GM18951 (cell line): ENCODE measurements around the gene ANP32D.
"Not testable (repeated sequence)": the region's sequence is repeated elsewhere in the genome, so short reads cannot be mapped to it uniquely, and the experiment has no call there.

Source experiments
- POLR2A ChIP-seq: IDR thresholded peaks from 4 replicates; pipeline ENCODE4 v1.6.1; 2011; ENCODE audit warnings: mild to moderate bottlenecking; ENCODE audit not compliant: insufficient read length, insufficient read depth; ENCODE audit errors: extremely low read depth
- in situ Hi-C: fragments of 300-500 bp; cut with MboI; formaldehyde crosslinking; loops from one replicate; pipeline ENCODE4 v1.12.0; 2022; ENCODE audit warnings: low sequenced_read_pairs, mixed read lengths, inconsistent platforms; ENCODE audit not compliant: unreplicated experiment

ANP32D gene

DNA sequence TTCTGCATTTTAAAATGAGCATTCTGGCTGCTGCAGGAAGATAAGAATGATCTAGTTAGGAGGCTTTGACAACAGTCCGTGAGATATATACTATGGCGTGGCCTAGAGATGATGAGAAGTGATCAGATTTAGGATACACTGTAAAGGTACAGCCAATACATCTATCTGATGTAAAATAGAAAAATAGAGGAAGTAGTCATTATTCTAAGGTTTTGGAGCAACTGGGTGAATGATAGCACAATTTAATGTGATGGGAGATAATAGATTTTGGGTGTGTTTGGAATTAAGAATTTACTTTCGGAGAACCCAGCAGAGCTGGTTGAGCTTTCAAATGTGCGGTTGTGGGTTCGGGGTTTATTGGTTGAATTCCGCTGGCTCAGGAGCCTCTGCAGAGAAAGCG lies at the start of gene ANP32D:
Gene ANP32D (plus strand): TSS at position 301 of the 400 bp plus-strand sequence. CDS start 106 bp downstream, outside the sequence.
- TF ChIP-seq POLR2A: no peak
- in situ Hi-C loops: no loop called here

DNA sequence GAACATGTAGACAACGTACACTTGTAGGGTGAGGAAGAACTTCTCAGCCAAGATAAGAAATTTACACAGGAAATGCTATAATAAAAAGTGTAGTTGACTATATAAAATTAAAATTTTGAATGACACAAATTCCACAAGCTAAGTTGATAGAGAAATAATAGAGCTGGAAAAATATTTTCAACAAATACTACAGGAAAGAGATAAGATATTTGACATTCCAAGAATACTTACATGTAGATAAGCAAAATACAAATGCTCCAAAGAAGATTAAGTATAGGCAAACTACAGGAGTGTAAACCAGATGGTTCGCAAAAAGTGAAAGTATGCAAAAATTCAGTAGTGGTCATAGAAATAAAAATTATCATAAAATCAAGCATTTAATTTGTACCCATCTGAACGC lies 49.2 kb upstream of the ANP32D start:
- TF ChIP-seq POLR2A: no peak
- in situ Hi-C loops: no loop called here

- in situ Hi-C loops: no loop called here
These were observed 47.7 kb upstream of the ANP32D start for GRCh38 chr12:48424644-48425043.

DNA sequence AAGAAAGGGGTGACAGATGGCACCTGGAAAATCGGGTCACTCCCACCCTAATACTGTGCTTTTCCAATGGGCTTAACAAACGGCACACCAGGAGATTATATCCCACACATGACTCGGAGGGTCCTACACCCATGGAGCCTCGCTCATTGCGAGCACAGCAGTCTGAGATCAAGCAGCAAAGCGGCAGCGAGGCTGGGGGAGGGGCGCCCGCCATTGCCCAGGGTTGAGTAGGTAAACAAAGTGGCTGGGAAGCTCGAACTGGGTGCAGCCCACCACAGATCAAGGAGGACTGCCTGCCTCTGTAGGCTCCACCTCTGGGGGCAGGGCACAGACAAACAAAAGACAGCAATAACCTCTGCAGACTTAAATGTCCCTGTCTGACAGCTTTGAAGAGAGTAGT lies 38.3 kb upstream of the ANP32D start:
- in situ Hi-C loops: not testable (repeated sequence)

More at GRCh38 chr12:48424644-48425043, 47.7 kb upstream of the ANP32D start:
- TF ChIP-seq POLR2A: no peak

GRCh38 chr12:48441069-48441468 lies 31.3 kb upstream of the ANP32D start:
- no peak for TF ChIP-seq POLR2A
- in situ Hi-C loops: no loop called here

GRCh38 chr12:48442179-48442847 lies 30.0 kb upstream of the ANP32D start:
- no peak for TF ChIP-seq POLR2A
- in situ Hi-C loops: no loop called here

DNA sequence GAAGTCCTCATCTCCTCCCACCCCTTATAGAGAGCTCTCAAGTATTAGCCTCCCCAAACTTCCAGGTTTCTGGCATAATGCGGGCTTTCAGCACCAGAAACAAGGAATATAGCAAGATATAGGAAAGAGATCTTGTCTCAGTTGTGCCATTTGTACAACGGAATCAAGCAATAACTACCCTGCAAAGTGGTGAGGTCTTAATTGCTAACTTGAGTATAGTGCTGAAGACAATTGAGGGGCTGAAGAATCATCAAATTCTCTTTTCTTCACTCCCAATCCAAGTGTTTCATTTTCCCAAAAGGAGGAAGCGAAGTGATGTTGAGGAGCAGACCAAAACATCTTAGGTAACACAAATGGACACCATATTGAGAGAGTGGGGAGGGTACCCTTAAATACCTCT lies 26.8 kb upstream of the ANP32D start:
- no peak for TF ChIP-seq POLR2A
- in situ Hi-C loops: no loop called here

DNA sequence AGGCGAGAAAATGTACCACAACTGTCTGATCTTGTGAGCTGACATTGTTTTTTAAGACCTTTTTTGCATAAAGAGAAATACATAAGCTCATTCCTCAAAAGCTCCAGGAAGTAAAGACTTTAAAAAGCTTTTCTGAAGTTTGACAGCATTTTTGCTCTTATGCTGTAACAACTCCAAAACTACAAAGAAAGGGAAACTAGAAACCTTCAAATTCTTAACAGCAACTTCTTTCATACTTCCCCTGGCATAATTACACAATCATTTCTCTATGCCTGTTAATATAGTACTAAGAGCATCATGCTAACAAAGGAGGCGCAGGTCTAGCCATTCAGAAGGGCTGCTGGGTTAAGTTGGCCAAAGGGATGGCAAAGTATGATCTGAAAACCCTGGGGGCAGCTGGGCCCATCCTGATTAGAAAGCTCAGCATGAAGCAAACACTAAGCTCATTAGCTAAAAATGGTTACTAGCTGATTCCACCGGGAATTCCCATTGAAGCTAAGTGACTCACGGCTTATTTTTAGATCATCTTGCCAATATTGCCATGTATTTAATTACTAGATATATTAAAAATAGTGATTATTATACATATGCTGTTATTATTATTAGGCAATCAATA lies 26.1 kb upstream of the ANP32D start:
- in situ Hi-C loops: no loop called here
- no peak for TF ChIP-seq POLR2A

GRCh38 chr12:48447755-48448154 lies 24.6 kb upstream of the ANP32D start:
- TF ChIP-seq POLR2A: no peak
- in situ Hi-C loops: no loop called here

GRCh38 chr12:48451372-48451771 lies 21.0 kb upstream of the ANP32D start:
- in situ Hi-C loops: no loop called here
- no peak for TF ChIP-seq POLR2A

GRCh38 chr12:48452961-48453360 lies 19.4 kb upstream of the ANP32D start:
- in situ Hi-C loops: not testable (repeated sequence)

DNA sequence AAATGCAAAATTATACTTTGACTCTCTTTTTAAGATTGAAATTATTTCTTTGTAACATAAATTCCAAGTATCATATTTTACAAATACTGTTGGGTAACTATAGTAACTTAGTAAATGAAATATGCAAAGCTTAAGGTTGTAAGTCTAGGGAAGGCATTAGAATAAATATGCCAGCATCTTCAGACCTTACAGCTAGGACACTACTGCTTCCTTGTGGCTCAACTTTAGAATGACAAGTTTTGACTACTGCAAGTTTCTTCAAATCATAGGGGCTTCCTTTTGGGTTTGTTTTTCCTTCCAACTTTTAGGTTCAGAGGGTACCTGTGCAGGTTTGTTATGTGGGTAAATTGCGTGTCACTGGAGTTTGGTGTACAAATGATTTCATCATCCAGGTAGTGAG lies 17.7 kb upstream of the ANP32D start:
- TF ChIP-seq POLR2A: no peak
- in situ Hi-C loops: no loop called here

GRCh38 chr12:48455116-48455515 lies 17.2 kb upstream of the ANP32D start:
- TF ChIP-seq POLR2A: no peak

GRCh38 chr12:48459259-48459658 lies 13.1 kb upstream of the ANP32D start:
- in situ Hi-C loops: no loop called here

More at GRCh38 chr12:48455116-48455515, 17.2 kb upstream of the ANP32D start:
- in situ Hi-C loops: no loop called here

DNA sequence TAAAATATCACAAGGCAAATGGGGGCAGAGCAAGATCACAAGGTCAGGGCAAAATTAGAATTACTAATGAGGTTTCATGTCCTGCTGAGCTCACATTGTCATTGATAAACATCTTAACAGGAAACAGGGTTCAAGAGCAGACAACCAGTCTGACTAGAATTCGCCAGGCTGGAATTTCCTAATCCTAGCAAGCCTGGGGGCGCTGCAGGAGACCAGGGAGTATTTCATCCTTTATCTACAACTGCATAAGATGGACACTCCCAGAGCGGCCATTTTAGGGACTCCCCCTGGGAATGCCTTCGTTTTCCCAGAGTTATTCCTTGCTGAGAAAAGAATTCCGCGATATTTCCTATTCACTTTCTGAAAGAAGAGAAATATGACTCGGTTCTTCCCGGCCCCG lies 3.3 kb upstream of the ANP32D start:
- in situ Hi-C loops: not testable (repeated sequence)

More at GRCh38 chr12:48459259-48459658, 13.1 kb upstream of the ANP32D start:
- no peak for TF ChIP-seq POLR2A

GRCh38 chr12:48473061-48473460 lies 702 bp downstream of the ANP32D start:
- in situ Hi-C loops: no loop called here

DNA sequence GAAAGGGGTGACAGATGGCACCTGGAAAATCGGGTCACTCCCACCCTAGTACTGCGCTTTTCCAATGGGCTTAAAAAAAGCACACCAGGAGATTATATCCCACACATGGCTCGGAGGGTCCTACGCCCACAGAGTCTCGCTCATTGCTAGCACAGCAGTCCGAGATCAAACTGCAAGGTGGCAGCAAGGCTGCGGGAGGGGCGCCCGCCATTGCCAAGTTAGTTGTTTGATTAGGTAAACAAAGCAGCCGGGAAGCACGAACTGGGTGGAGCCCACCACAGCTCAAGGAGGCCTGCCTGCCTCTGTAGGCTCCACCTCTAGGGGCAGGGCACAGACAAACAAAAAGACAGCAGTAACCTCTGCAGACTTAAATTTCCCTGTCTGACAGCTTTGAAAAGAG lies 2.1 kb downstream of the ANP32D start:
- in situ Hi-C loops: not testable (repeated sequence)

More at GRCh38 chr12:48473061-48473460, 702 bp downstream of the ANP32D start:
- TF ChIP-seq POLR2A: no peak
